ENCODE data around the gene MEN1.

Gene MEN1

GRCh38 chr11:64845129-64845775, 34.9 kb upstream of the MEN1 start:
- DNase-seq = no peak

GRCh38 chr11:64844330-64845128, 34.2 kb upstream of the MEN1 start, which contains the start of gene CDC42BPG:
TSS of gene CDC42BPG (minus strand) at chr11:64844653. CDS start at chr11:64844569, 84 bp downstream.
- peak in 1 of 2 experiments; percentile 45 for DNase-seq

- DNase-seq = no peak
These were observed 33.5 kb upstream of the MEN1 start for GRCh38 chr11:64843686-64844329.

GRCh38 chr11:64842851-64843685, 32.7 kb upstream of the MEN1 start:
- DNase-seq = no peak

GRCh38 chr11:64842366-64842759, 32.0 kb upstream of the MEN1 start:
- DNase-seq = no peak

GRCh38 chr11:64841592-64842365, 31.4 kb upstream of the MEN1 start:
- DNase-seq = no peak

GRCh38 chr11:64839887-64840782, 29.8 kb upstream of the MEN1 start:
- no peak for DNase-seq

- no peak for DNase-seq
These were observed 29.0 kb upstream of the MEN1 start for GRCh38 chr11:64839335-64839734.

- DNase-seq = no peak
These were observed 28.4 kb upstream of the MEN1 start for GRCh38 chr11:64838600-64839334.

- DNase-seq = no peak
These were observed 27.6 kb upstream of the MEN1 start for GRCh38 chr11:64837887-64838351.

GRCh38 chr11:64836448-64837072, 26.2 kb upstream of the MEN1 start:
- no peak for DNase-seq

- no peak for DNase-seq
These were observed 25.5 kb upstream of the MEN1 start for GRCh38 chr11:64835616-64836447.

- DNase-seq = peak in 1 of 2 experiments; percentile 46
These were observed 24.6 kb upstream of the MEN1 start for GRCh38 chr11:64834723-64835615.

- DNase-seq = no peak
These were observed 23.8 kb upstream of the MEN1 start for GRCh38 chr11:64834031-64834722.

- DNase-seq = no peak
These were observed 23.2 kb upstream of the MEN1 start for GRCh38 chr11:64833509-64833908.

GRCh38 chr11:64833198-64833502, 22.8 kb upstream of the MEN1 start:
- no peak for DNase-seq

Measured in SW 1271 (cell line).